Prostate gland (tissue), 2 donors: Measurements from ENCODE around the gene GPR15LG. TPM values are rescaled to one million over a fixed set of nuclear protein-coding genes. Genes with fewer than 3 reads are reported as not detected.

Experiments
- DNase-seq: peaks from one replicate; pipeline ENCODE4 v3.0.0-alpha.2; 2019; ENCODE audit warnings: low spot score
- H3K27ac ChIP-seq, 2 donors: fragments of 200-600 bp; sonication (generic); 2 replicates each; pipeline ENCODE4 v1.5.1; 2017 to 2019
- H3K27me3 ChIP-seq: fragments of 200-600 bp; sonication (generic); replicated peaks from 2 replicates; pipeline ENCODE4 v1.5.1; 2019; ENCODE audit not compliant: insufficient read depth
- H3K36me3 ChIP-seq, 2 donors: fragments of 200-600 bp; sonication (generic); 1 replicate in 1 of 2; 2 replicates in 1 of 2; pipeline versions ENCODE4 v1.5.1 to v1.8.1; 2017 to 2019
- H3K4me1 ChIP-seq: fragments of 200-600 bp; sonication (generic); replicated peaks from 2 replicates; pipeline ENCODE4 v1.5.1; 2019
- H3K4me3 ChIP-seq, 2 donors: fragments of 200-600 bp; sonication (generic); 2 replicates each; pipeline ENCODE4 v1.5.1; 2017 to 2019
- H3K9me3 ChIP-seq: fragments of 200-600 bp; sonication (generic); 2 replicates; pipeline ENCODE4 v1.5.1; 2017
- POLR2A ChIP-seq: fragments of 450-650 bp; IDR thresholded peaks from one replicate; pipeline ENCODE4 v1.6.1; 2016; ENCODE audit warnings: antibody characterized with exemption, mild to moderate bottlenecking
- POLR2AphosphoS5 ChIP-seq: sonication (generic); formaldehyde crosslinking; IDR thresholded peaks from one replicate; pipeline ENCODE4 v1.6.1; 2017; ENCODE audit warnings: antibody characterized with exemption
- WGBS: methylation state at CpG from one replicate; pipeline ENCODE4 v1.1.5; 2018; 5-methylcytosine and 5-hydroxymethylcytosine counted together
- intact Hi-C: fragments of 100-400 bp; cut with DNase I; formaldehyde crosslinking; loops from one replicate; pipeline ENCODE4 v1.14.2; 2022
- total RNA-seq, 2 donors: library from RNA; depleted of rRNA; stranded (reverse); fragments of >200 nt; gene quantifications; one replicate each; pipeline ENCODE4 v1.1.0, GENCODE V29; 2016
- TF ChIP-seq, protein P1 (sequence below), 4 experiments: fragments of 200-600 bp in 2 of 4; fragments of 450-650 bp in 2 of 4; sonication (generic) in 2 of 4; IDR thresholded peaks; 1 replicate in 3 of 4; 2 replicates in 1 of 4; pipeline ENCODE4 v1.5.1; 2016 to 2019; ENCODE audit warnings: antibody characterized with exemption in 4 of 4, mild to moderate bottlenecking in 2 of 4, moderate library complexity in 2 of 4

The GPR15LG gene
- total RNA-seq, 2 donors from 2014 or later = 3.1 TPM; not detected in 1

DNA sequence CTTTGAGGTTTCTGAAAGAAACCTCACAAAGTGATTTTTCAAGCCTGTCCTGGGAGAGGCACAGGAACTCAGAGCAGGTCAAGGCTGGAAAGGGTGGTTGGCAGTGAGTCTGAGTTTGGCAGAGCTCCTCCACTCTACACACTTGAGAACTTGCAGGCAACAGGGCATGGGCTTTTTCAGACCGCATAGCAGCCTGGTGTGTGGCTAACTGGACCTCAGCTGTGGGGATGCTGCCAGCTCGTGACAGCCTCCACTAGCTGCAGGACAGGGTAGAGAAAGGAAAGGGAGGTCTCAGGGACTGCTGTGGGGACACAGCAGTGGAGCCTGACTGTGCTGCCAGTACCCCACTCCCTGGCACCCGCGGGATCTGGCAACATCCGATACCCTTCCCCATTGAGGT, 23.3 kb downstream of the GPR15LG start:
- Histone ChIP-seq H3K27ac (no peak overlapping the region), H3K27me3 (peaks cover 5% of the 10 kb centered on the region), H3K36me3 (no peaks in the 10 kb centered on the region), H3K4me3 (no peak overlapping the region), H3K4me1 (no peaks in the 10 kb centered on the region), H3K9me3 (no peaks in the 10 kb centered on the region)
- intact Hi-C loops = no loop called here
- 73% methylated on average over 5 of the region's 5 CpGs for WGBS
- DNase-seq = no peak
- TF ChIP-seq POLR2AphosphoS5 (no peak), POLR2A (no peak)
- TF ChIP-seq, protein P1, sequence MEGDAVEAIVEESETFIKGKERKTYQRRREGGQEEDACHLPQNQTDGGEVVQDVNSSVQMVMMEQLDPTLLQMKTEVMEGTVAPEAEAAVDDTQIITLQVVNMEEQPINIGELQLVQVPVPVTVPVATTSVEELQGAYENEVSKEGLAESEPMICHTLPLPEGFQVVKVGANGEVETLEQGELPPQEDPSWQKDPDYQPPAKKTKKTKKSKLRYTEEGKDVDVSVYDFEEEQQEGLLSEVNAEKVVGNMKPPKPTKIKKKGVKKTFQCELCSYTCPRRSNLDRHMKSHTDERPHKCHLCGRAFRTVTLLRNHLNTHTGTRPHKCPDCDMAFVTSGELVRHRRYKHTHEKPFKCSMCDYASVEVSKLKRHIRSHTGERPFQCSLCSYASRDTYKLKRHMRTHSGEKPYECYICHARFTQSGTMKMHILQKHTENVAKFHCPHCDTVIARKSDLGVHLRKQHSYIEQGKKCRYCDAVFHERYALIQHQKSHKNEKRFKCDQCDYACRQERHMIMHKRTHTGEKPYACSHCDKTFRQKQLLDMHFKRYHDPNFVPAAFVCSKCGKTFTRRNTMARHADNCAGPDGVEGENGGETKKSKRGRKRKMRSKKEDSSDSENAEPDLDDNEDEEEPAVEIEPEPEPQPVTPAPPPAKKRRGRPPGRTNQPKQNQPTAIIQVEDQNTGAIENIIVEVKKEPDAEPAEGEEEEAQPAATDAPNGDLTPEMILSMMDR (IDR thresholded peaks at IDR 0.05) = no peak

DNA sequence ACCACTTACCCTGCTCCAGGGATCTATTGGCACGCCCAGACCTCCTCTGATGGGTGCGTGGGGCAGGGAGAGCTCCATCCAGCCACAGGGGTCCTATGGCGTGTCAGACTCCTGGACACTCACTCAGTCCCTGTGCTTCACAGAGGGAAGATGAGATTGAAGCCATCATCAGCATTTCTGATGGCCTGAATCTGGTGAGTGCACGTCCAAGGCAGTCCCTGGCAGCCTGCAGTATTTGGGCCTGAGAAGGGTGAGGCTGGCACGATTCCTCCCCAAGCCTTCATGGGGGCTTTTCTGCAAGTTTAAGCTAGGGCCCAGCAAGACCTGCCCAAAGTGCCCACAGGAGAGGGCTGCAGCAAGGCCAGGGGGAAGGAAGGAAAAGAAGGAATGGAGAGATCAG, 24.0 kb downstream of the GPR15LG start:
- H3K27ac ChIP-seq = no peak overlapping the region
- H3K27me3 ChIP-seq = peaks cover 5% of the 10 kb centered on the region
- no peaks in the 10 kb centered on the region for H3K9me3 ChIP-seq
- TF ChIP-seq POLR2AphosphoS5 (no peak), POLR2A (no peak)
- TF ChIP-seq, protein P1 (IDR thresholded peaks at IDR 0.05) = no peak
- 70% methylated on average over 5 of the region's 5 CpGs for WGBS
- intact Hi-C loops = no loop called here
- H3K4me1 ChIP-seq = no peaks in the 10 kb centered on the region
- no peak overlapping the region for H3K4me3 ChIP-seq
- DNase-seq = no peak
- H3K36me3 ChIP-seq = no peaks in the 10 kb centered on the region

DNA sequence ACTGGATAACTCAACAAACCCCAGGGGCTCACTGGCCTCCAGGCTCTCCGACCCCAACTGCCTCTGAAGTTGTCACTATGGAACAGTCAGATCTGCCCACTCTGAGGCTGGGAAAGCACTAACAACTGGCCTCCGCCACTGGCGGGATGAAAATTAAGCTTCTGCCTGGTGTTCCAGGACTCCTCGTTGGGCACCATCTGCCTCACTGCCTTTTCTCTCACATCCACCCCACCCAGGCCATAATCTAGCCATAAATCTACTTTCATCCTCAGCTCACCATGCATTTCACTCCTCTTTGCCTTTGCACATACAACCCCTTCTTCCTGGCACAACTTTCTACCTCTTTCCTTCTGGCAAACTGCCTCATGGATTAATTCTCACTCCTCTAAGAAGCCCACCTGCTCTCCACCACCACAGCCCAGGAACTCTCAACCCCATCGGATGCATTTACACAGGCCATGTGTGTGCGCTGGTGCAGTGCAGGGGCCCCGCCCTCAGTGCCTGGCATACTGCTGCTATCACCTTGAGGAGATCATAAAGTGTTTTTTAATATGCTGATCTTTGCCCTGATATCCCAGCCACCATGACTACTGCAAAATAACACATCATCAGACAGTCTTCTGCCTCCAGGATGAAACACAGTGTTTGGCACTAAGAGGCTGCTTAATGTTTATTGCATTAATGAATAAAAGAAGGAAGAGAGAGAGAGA, 24.8 kb downstream of the GPR15LG start:
- Histone ChIP-seq H3K4me1 (no peaks in the 10 kb centered on the region), H3K27ac (no peak overlapping the region), H3K4me3 (no peak overlapping the region), H3K36me3 (no peaks in the 10 kb centered on the region), H3K27me3 (peaks cover 5% of the 10 kb centered on the region), H3K9me3 (no peaks in the 10 kb centered on the region)
- TF ChIP-seq, protein P1 (IDR thresholded peaks at IDR 0.05) = no peak
- TF ChIP-seq POLR2A (no peak), POLR2AphosphoS5 (no peak)
- intact Hi-C loops = no loop called here
- 69% methylated on average over 7 of the region's 7 CpGs for WGBS
- DNase-seq = no peak

DNA sequence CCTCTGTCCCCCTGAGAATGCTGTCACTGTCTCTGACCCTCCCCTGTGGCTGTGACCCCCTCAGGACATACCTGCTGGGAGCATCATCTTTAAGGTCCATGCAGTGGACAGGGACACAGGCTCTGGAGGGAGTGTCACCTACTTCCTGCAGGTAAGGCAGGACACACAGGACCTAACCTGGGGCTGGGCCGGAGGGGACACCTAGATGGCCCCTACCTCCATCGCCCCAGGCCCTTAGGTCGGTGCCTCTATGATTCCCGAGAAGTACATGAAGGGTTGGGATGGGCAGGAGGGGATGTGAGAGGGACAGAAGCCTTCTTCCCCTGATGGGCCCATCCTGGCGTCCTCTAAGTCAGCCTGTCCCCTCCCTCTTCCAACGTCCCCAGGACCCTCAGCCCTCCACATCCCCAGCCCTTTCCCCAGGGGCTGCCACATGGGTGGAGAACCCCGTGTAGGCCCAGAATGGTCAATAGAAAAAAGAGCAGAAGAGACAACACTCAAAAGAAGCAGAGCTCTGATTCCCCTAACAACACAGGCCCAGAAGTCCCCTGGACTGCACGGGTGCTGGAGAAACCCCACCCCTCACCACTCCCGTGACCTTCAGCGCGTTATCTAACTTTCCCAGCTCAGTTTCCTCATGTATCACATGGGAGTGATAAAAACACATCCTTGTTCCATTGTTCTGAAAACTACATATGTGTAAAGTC, 27.1 kb downstream of the GPR15LG start:
- Histone ChIP-seq H3K27me3 (no peaks in the 10 kb centered on the region), H3K27ac (no peak overlapping the region), H3K9me3 (no peaks in the 10 kb centered on the region), H3K4me3 (no peak overlapping the region), H3K4me1 (no peaks in the 10 kb centered on the region), H3K36me3 (no peaks in the 10 kb centered on the region)
- intact Hi-C loops = no loop called here
- TF ChIP-seq, protein P1 (IDR thresholded peaks at IDR 0.05) = no peak
- TF ChIP-seq POLR2AphosphoS5 = no peak
- TF ChIP-seq POLR2A = no peak
- 84% methylated on average over 11 of the region's 11 CpGs for WGBS
- no peak for DNase-seq

DNA sequence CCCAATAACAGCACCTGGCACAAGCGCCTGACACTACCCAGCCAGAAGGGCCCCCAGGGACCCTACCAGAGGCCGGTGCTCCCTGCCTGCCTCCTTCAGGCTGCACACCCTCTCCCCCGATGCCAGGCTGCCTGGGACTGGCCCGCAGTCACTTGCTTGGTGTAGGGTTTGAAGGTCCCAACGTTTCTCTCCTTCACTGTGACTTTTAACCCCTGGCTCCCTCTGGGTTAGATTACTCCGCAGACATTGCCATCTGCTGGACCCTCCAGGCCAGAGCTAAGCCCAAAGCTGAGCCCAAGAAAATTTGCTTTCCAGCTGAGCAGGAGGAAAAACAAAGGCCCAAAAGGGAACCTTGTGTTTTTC, 27.6 kb downstream of the GPR15LG start:
- Histone ChIP-seq H3K9me3 (no peaks in the 10 kb centered on the region), H3K4me3 (no peak overlapping the region), H3K4me1 (no peaks in the 10 kb centered on the region), H3K36me3 (no peaks in the 10 kb centered on the region), H3K27me3 (no peaks in the 10 kb centered on the region), H3K27ac (no peak overlapping the region)
- intact Hi-C loops = no loop called here
- no peak for DNase-seq
- 59% methylated on average over 6 of the region's 6 CpGs for WGBS
- no peak for TF ChIP-seq POLR2A
- TF ChIP-seq POLR2AphosphoS5 = no peak
- TF ChIP-seq, protein P1 (IDR thresholded peaks at IDR 0.05) = no peak
